K562 (cell line): Measurements from ENCODE around the gene AK2. TPM values are rescaled to one million over a fixed set of nuclear protein-coding genes. Genes with fewer than 3 reads are reported as not detected.

Source experiments
- DPF2 ChIP-seq: fragments of 450-650 bp; IDR thresholded peaks from 2 replicates; pipeline ENCODE4 v1.6.1; 2016
- ETS1 ChIP-seq: conservative IDR thresholded peaks from 2 replicates; pipeline ENCODE4 v1.6.1; 2011; ENCODE audit warnings: low read depth, mild to moderate bottlenecking, low read length; ENCODE audit not compliant: control insufficient read depth
- FOXK2 ChIP-seq, 2 experiments: fragments of 450-650 bp; IDR thresholded peaks in 1 of 2; conservative IDR thresholded peaks in 1 of 2; 2 replicates each; pipeline ENCODE4 v1.6.1; 2016; ENCODE audit warnings: low read depth in 2 of 2, mild to moderate bottlenecking in 1 of 2
- GABPB1 ChIP-seq: sonication (generic); formaldehyde crosslinking; IDR thresholded peaks from 2 replicates; pipeline ENCODE4 v1.8.0; 2022; ENCODE audit warnings: mild to moderate bottlenecking, missing genetic modification reagents
- GMEB1 ChIP-seq: fragments of 250-450 bp; sonication (Bioruptor Pico); IDR thresholded peaks from 2 replicates; pipeline ENCODE4 v1.4.0; 2020; ENCODE audit warnings: mild to moderate bottlenecking
- HDAC3 ChIP-seq: fragments of 450-650 bp; IDR thresholded peaks from 2 replicates; pipeline ENCODE4 v1.6.1; 2018; ENCODE audit warnings: borderline replicate concordance, mild to moderate bottlenecking, moderate library complexity; ENCODE audit not compliant: partially characterized antibody
- JUN ChIP-seq, 2 experiments: sonication (generic) in 1 of 2; formaldehyde crosslinking in 1 of 2; IDR thresholded peaks; 2 replicates each; pipeline versions ENCODE4 v1.6.1 to v1.8.0; 2012 to 2022; ENCODE audit warnings: borderline replicate concordance in 2 of 2, mild to moderate bottlenecking in 2 of 2, improper control_type of control experiment in 1 of 2, low read depth in 1 of 2, low read length in 1 of 2, missing genetic modification reagents in 1 of 2
- JUND ChIP-seq, 2 experiments: IDR thresholded peaks; 2 replicates in 1 of 2; 3 replicates in 1 of 2; pipeline ENCODE4 v1.6.1; 2011; ENCODE audit warnings: borderline replicate concordance in 2 of 2, low read depth in 2 of 2, low read length in 2 of 2, improper control_type of control experiment in 1 of 2, missing biosample characterization in 1 of 2, missing genetic modification characterization in 1 of 2, missing genetic modification reagents in 1 of 2
- LEF1 ChIP-seq: fragments of 450-650 bp; IDR thresholded peaks from 2 replicates; pipeline ENCODE4 v1.6.1; 2016; ENCODE audit warnings: mild to moderate bottlenecking
- NRF1 ChIP-seq, 2 experiments: fragments of 450-650 bp; IDR thresholded peaks in 1 of 2; conservative IDR thresholded peaks in 1 of 2; 2 replicates each; pipeline ENCODE4 v1.6.1; 2014; ENCODE audit warnings: mild to moderate bottlenecking in 2 of 2
- ZBTB40 ChIP-seq, 2 experiments: fragments of 450-650 bp in 1 of 2; sonication (generic) in 1 of 2; formaldehyde crosslinking in 1 of 2; IDR thresholded peaks; 2 replicates each; pipeline versions ENCODE4 v1.7.1 to v1.9.0; 2016 to 2022; ENCODE audit warnings: inconsistent platforms in 1 of 2, mild to moderate bottlenecking in 1 of 2, missing genetic modification reagents in 1 of 2
- ZNF124 ChIP-seq: sonication (generic); formaldehyde crosslinking; IDR thresholded peaks from 2 replicates; pipeline ENCODE4 v1.8.1; 2022; ENCODE audit warnings: missing genetic modification reagents
- polyA plus RNA-seq, 8 experiments: library from polyadenylated mRNA; depleted of rRNA in 4 of 8; stranded (reverse) in 5 of 8; unstranded in 3 of 8; fragments of >200 nt; fragmentation: Nextera tagmentation in 2 of 8; fragmentation: Illumina TruSeq in 1 of 8; extraction: Ambion mirVana in 2 of 8; extraction: Trizol in 1 of 8; gene quantifications; 2 replicates each; pipeline versions ENCODE4 v1.2.1 to v1.2.3, GENCODE V29; 2011 to 2014; ENCODE audit warnings: inconsistent platforms in 1 of 8, missing spikeins in 1 of 8
- total RNA-seq, 7 experiments: library from RNA; depleted of rRNA in 6 of 7; stranded (reverse); fragments of >200 nt in 6 of 7; fragmentation: Illumina TruSeq in 2 of 7; extraction: Trizol in 2 of 7; gene quantifications; 2 replicates each; pipeline versions ENCODE4 v1.2.1 to v1.2.3, GENCODE V29; 2011 to 2021; ENCODE audit warnings: low replicate concordance in 1 of 7

AK2 gene
- total and polyA plus RNA-seq, 9 of the 15 experiments (the other 6 are each of a cell fraction or from before 2014, with no cell fraction given), result 105 to 1,050 (median 509) TPM

GRCh38 chr1:32981003-32981901 lies 55.4 kb downstream of the AK2 start (continued):
- TF ChIP-seq JUND (IDR thresholded peaks at IDR 0.05; ENCODE audit: borderline replicate concordance, low read depth, low read length) (peak; percentile 57; the same call in 1 of the 2 replicates), JUND (tag; IDR thresholded peaks at IDR 0.05; ENCODE audit: borderline replicate concordance, low read depth, low read length) (peak; percentile 66; the same call in 2 of the 3 replicates), JUN (IDR thresholded peaks at IDR 0.05; ENCODE audit: borderline replicate concordance, low read depth, low read length) (peak; percentile 37; the same call in 1 of the 2 replicates), JUN (CRISPR knock-in tag; IDR thresholded peaks at IDR 0.05; ENCODE audit: borderline replicate concordance) (no peak), ETS1 (no peak), ZNF124 (CRISPR knock-in tag) (no peak), GABPB1 (CRISPR knock-in tag) (peak; percentile 83), HDAC3 (no peak), GMEB1 (CRISPR knock-in tag) (no peak), FOXK2 (conservative IDR thresholded peaks at IDR 0.05 in 1 of 2, IDR thresholded peaks at IDR 0.05 in 1 of 2; ENCODE audit: low read depth in 2 of 2) (peak; percentile 29 to 69; a peak in 2 of 4 replicates), ZBTB40 (IDR thresholded peaks at IDR 0.05) (peak; percentile 63), ZBTB40 (CRISPR knock-in tag; IDR thresholded peaks at IDR 0.05) (no peak), NRF1 (conservative IDR thresholded peaks at IDR 0.05 in 1 of 2, IDR thresholded peaks at IDR 0.05 in 1 of 2) (peak; percentile 20 to 29; a peak in 1 of 4 replicates), LEF1 (peak; percentile 34; the same call in 1 of the 2 replicates), DPF2 (0 out of 2 replicates have a peak, but pooled peaks have one; percentile 21)
